Adipocyte (in vitro differentiated cells): ENCODE results near the gene TRIM24.

Source experiments
- DNase-seq: peaks from one replicate; pipeline ENCODE4 v3.0.0-alpha.2; 2015; ENCODE audit warnings: low read depth
- H3K27me3 ChIP-seq: replicated peaks from 2 replicates; pipeline ENCODE4 v1.7.0; 2013; ENCODE audit warnings: mild to moderate bottlenecking, low read length, moderate library complexity; ENCODE audit not compliant: control insufficient read depth, insufficient read depth
- H3K36me3 ChIP-seq: 2 replicates; pipeline ENCODE4 v1.7.0; 2013; ENCODE audit warnings: low read length, mild to moderate bottlenecking, moderate library complexity; ENCODE audit not compliant: control insufficient read depth, insufficient read depth, severe bottlenecking
- H3K4me1 ChIP-seq: 2 replicates; pipeline ENCODE4 v1.7.0; 2013; ENCODE audit warnings: mild to moderate bottlenecking, low read length, moderate library complexity; ENCODE audit not compliant: control insufficient read depth, insufficient read depth
- H3K4me3 ChIP-seq: 2 replicates; pipeline ENCODE4 v1.7.0; 2013; ENCODE audit warnings: mild to moderate bottlenecking, low read length, moderate library complexity
- H3K9ac ChIP-seq: 2 replicates; pipeline ENCODE4 v1.7.0; 2013; ENCODE audit warnings: mild to moderate bottlenecking, low read length, moderate library complexity
- H3K9me3 ChIP-seq: 2 replicates; pipeline ENCODE4 v1.7.0; 2013; ENCODE audit warnings: mild to moderate bottlenecking, low read length, moderate library complexity; ENCODE audit not compliant: control insufficient read depth

TRIM24 gene

DNA sequence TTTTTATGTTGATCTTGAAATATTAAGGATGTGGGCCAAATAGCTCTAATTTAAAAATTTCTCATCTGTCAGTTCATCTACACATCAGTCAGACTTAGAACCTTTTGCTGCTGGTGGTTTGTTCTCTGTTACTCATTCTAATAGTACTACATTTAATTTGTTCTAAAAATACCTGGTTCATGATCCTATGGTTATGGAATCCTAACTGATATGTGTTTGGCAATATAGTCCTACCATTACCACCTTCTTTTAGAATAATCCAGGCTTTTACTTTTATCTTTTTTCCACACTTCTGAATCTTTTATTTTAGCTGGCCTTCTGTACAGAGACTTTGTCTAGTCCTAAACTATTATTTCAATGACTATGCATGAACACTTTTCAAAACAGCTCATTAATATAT is 124.2 kb downstream of the TRIM24 start:
- Histone ChIP-seq H3K27me3 (no peaks in the 10 kb centered on the region), H3K9me3 (no peaks in the 10 kb centered on the region), H3K4me3 (no peak overlapping the region), H3K9ac (no peak overlapping the region), H3K36me3 (peaks cover 61% of the 10 kb centered on the region), H3K4me1 (no peaks in the 10 kb centered on the region)
- no peak for DNase-seq

DNA sequence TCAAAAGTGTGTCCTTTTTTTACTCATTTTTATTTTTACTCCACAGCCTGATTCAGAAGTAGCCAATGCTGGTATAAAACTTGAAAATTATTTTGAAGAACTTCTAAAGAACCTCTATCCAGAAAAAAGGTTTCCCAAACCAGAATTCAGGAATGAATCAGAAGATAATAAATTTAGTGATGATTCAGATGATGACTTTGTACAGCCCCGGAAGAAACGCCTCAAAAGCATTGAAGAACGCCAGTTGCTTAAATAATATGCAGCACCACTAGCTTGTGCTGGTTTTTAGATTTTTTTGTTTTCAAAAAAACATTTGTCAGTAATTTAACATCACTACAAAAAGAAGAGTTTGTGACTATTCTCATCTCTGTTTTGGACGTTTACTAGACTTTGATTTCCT is 124.6 kb downstream of the TRIM24 start:
- Histone ChIP-seq H3K36me3 (peaks cover 56% of the 10 kb centered on the region), H3K9ac (no peak overlapping the region), H3K9me3 (no peaks in the 10 kb centered on the region), H3K27me3 (no peaks in the 10 kb centered on the region), H3K4me3 (no peak overlapping the region), H3K4me1 (no peaks in the 10 kb centered on the region)
- no peak for DNase-seq

DNA sequence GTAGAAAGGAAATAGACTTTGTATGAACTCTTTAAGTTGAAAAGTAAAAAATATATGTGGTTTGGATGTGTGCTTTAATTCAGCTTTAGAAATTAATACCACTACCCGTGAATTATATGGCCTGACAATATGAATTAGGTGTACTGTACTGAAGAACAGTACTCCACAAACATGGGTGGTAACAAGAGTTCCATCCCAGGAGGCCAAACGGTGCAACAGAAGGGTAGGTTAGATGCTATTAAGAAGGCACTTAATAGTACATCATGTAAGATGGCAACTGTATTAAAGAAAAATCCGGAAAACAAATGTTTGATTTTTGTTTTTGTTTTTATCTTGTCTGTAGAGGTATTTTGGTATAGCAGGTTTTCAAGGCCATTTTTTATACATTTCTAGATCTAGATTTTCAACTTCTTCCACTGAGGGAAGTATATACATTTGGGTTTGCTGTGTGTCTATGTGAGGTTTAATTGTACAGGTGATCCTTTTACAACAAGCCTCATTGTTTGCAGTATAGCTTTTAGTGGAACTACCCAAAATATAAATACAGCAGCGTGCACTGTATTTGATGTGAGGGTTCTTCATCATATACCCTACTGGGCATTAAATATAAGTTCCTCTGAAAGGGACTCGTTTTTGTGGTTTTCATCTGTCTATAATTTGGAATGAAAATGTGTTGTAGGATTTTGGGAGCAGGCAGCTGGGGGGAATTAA is 125.4 kb downstream of the TRIM24 start:
- H3K4me1 ChIP-seq: no peaks in the 10 kb centered on the region
- DNase-seq: no peak
- H3K27me3 ChIP-seq: no peaks in the 10 kb centered on the region
- no peak overlapping the region for H3K9ac ChIP-seq
- H3K36me3 ChIP-seq: peaks cover 49% of the 10 kb centered on the region
- no peaks in the 10 kb centered on the region for H3K9me3 ChIP-seq
- no peak overlapping the region for H3K4me3 ChIP-seq

DNA sequence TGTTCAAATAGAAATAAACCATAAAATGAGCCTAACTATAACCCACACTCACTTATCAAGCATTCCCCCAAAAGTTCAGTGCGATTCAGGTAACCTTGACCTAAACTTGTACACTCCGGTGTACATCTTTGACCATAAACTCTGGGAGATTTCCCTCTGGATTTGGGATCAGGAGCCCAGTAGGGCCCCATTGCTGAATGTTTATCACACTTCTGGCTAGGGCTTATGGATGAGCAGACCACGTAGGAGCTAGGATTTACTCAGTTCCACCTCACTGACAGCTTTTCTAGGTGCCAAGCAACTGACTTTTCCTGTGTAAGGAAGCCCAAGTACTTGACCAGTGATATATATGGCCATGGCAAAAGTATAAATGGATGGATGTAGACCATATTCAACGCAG is 127.4 kb downstream of the TRIM24 start:
- Histone ChIP-seq H3K27me3 (no peaks in the 10 kb centered on the region), H3K36me3 (peaks cover 34% of the 10 kb centered on the region), H3K9ac (no peak overlapping the region), H3K4me3 (no peak overlapping the region), H3K4me1 (no peaks in the 10 kb centered on the region), H3K9me3 (no peaks in the 10 kb centered on the region)
- no peak for DNase-seq

DNA sequence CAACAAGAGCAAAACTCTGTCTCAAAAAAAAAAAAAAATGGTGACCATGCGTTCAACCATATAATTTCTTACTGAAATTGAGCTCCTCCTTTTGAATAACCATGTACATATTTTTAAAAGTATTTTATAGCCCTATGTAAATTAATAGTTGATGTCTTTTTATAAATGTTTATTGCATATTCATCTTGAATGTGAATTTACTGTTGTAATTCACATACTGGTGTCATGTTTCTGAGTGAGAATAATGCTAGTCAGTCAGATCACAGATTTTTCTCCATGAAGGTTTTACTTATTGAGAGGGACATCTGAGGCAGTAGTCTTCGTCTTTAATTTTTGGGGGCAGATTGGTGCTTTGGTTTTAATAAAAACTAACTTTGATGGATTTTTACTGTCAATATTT is 128.9 kb downstream of the TRIM24 start:
- Histone ChIP-seq H3K27me3 (no peaks in the 10 kb centered on the region), H3K9ac (no peak overlapping the region), H3K36me3 (peaks cover 32% of the 10 kb centered on the region), H3K4me1 (no peaks in the 10 kb centered on the region), H3K4me3 (no peak overlapping the region), H3K9me3 (no peaks in the 10 kb centered on the region)
- DNase-seq: no peak

DNA sequence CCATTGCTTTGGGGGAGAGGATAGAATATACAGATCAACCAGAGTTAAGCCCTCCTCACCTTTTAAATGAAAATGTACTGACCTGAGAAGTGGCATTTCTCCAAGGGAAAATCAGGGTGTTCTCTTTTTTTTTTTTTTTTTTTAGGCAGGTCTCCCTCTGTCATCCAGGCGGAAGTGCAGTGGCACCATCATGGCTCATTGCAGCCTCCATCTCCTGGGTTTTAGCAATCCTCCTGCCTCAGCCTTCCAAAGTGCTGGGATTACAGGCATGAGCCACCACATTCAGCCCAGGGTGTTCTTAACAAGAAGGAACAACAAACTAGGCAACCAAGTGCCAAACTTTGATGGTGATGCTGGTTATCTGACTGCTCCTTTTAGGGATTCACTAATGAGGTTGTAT is 130.1 kb downstream of the TRIM24 start:
- peaks cover 20% of the 10 kb centered on the region for H3K36me3 ChIP-seq
- H3K4me3 ChIP-seq: no peak overlapping the region
- no peaks in the 10 kb centered on the region for H3K4me1 ChIP-seq
- H3K9ac ChIP-seq: no peak overlapping the region
- no peaks in the 10 kb centered on the region for H3K9me3 ChIP-seq
- DNase-seq: no peak
- H3K27me3 ChIP-seq: no peaks in the 10 kb centered on the region

DNA sequence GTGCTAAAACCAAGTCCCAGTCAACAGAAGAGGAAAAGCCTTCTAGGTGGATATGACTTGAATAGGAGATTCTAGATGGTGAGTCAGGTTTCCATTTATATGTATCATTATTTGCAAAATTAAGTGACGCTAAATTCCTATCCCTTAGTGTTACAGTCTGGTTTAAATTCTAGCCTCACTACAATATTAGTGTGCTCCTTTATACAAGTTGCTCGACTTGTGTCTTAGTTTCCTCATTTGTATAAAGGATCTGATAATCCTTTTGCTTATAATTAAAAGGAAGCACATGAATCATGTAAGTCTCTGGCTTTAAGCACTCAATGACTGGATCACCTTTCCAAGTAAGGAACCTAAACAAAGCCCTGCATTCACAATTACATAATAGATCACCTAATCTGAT is 135.4 kb downstream of the TRIM24 start:
- Histone ChIP-seq H3K9me3 (no peaks in the 10 kb centered on the region), H3K9ac (no peak overlapping the region), H3K4me3 (no peak overlapping the region), H3K4me1 (no peaks in the 10 kb centered on the region), H3K36me3 (no peaks in the 10 kb centered on the region), H3K27me3 (no peaks in the 10 kb centered on the region)
- no peak for DNase-seq

DNA sequence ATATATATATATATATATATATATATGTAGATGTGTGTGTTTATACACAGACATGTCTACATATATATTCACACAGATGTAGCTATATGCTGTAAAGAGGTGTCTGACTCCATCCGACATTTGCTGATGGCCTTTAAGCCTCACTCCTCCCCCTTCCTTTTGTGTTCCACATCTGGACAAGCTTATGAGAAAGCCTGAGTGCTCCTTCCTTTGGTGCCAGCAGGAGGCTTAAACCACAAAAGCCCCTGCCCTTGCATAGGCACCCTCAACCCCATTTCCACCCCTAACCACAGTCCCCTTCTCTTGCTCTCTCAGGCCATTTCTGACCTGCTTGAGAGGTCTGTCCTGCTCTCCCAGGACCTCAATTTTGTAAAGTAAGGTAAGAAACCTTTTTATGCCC is 142.4 kb downstream of the TRIM24 start:
- no peaks in the 10 kb centered on the region for H3K36me3 ChIP-seq
- H3K27me3 ChIP-seq: no peaks in the 10 kb centered on the region
- H3K9me3 ChIP-seq: no peaks in the 10 kb centered on the region
- H3K4me1 ChIP-seq: no peaks in the 10 kb centered on the region
- H3K4me3 ChIP-seq: no peak overlapping the region
- no peak for DNase-seq
- H3K9ac ChIP-seq: no peak overlapping the region

DNA sequence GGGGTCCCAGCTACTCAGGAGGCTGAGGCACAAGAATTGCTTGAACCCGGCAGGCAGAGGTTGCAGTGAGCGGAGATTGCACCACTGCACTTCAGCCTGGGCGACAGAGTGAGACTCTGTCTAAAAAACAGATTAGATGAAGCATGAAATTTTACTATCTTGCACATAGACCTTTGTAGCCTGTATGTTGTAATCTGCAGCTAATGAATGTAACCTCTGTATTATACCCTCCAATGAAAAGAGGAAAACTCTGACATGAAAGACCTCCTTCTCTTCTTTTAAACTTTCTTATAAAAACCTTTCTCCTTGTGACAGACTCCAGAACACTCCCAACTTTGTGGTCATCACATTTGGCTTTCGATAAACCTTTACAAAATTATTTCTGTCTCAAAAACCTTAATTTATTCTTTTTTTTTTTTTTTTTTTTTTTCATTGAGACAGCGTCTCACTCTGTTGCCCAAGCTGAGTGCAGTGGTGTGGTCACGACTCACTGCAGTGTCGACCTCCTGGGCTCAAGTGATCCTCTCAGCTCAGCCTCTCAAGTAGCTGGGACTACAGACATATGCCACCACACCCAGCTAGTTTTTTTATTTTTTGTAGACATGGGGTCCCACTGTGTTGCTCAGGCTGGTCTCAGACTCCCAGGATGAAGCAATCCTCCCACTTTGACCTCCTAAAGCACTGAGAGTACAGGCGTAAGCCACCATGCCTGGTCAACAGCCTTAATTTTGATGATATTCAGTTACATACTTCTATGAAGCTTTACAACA is 143.7 kb downstream of the TRIM24 start:
- no peaks in the 10 kb centered on the region for H3K4me1 ChIP-seq
- no peak overlapping the region for H3K9ac ChIP-seq
- DNase-seq: no peak
- H3K9me3 ChIP-seq: no peaks in the 10 kb centered on the region
- no peak overlapping the region for H3K4me3 ChIP-seq
- no peaks in the 10 kb centered on the region for H3K36me3 ChIP-seq
- no peaks in the 10 kb centered on the region for H3K27me3 ChIP-seq

DNA sequence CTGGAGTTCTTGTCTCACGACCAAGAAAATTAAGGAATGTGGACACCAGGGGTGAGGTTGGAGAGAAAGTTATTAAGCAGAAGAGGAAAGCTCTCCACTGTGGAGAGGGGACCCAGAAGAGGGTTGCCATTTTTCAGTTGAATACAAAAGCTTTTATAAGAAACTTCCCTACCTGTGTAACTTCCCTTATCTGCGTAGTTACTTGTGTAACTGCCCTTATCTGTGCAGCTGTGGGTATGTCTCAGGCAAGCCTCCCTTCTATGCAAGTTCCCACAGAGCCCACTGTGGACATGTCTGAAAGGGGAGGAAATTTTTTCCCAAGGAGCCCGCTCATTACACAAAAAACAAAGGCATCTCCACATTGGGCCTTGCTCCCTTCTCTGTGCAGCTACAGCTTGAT is 146.2 kb downstream of the TRIM24 start:
- Histone ChIP-seq H3K9me3 (no peaks in the 10 kb centered on the region), H3K4me3 (no peak overlapping the region)
- no peak for DNase-seq

DNA sequence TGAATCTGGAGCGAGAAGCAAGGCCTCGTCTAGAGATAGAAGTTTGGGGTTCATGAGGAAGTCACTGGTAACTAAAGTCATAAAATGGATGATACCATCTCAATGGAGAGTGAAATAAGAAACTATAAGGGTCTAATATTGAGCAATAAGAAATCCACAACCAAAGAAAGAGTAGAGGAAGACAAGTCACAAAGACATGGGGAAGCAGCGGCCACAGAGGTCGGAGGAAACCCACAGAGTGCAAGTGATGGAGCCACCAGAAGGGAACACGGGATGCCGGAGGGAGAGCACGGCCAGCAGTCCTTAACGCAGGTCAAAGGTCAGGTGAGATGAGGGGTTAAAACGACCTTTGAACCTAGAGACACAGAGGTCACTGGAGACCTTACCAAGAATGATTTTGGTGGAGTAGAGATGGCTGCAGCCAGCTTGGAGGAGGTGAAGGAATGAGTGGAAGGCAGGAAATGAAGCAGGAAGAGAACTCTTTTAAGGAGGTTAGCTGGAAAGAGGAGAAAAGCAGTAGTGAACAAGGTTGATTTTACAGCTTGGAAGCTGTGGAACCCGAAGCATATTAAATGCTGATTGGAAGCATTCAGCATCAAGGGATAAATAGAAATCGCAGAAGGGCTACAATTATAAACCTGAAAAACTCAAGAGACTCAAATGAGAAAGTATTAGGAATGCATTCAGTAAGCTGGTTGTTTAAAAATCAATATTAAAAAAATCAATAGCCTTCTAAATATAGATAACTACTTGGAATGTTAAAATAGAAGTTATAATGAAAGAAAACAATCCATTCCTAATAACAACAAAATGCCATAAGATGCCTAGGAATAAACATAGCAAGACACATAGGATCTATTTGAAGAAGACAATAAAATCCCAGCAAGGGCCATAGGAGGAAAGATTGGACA is 147.4 kb downstream of the TRIM24 start:
- H3K4me3 ChIP-seq: no peak overlapping the region
- H3K9ac ChIP-seq: no peak overlapping the region
- DNase-seq: no peak
- no peaks in the 10 kb centered on the region for H3K9me3 ChIP-seq
- H3K4me1 ChIP-seq: no peaks in the 10 kb centered on the region
- no peaks in the 10 kb centered on the region for H3K36me3 ChIP-seq
- H3K27me3 ChIP-seq: no peaks in the 10 kb centered on the region

More for the DNA sequence above, 146.2 kb downstream of the TRIM24 start:
- Histone ChIP-seq H3K27me3 (no peaks in the 10 kb centered on the region), H3K9ac (no peak overlapping the region), H3K4me1 (no peaks in the 10 kb centered on the region), H3K36me3 (no peaks in the 10 kb centered on the region)
